Parathyroid adenoma (tissue), 2 donors: ENCODE data around the gene ASS1.

Experiments
- H2AFZ ChIP-seq: fragments of 300-600 bp; sonication (generic); one replicate; pipeline ENCODE4 v1.7.0; 2017; ENCODE audit warnings: antibody characterized with exemption, mild to moderate bottlenecking
- H3K27ac ChIP-seq: fragments of 300-600 bp; sonication (generic); one replicate; pipeline ENCODE4 v1.7.0; 2017
- H3K27me3 ChIP-seq: fragments of 300-600 bp; sonication (generic); one replicate; pipeline ENCODE4 v1.7.0; 2017; ENCODE audit warnings: low read length; ENCODE audit not compliant: control insufficient read depth, insufficient read depth
- H3K36me3 ChIP-seq: fragments of 300-600 bp; sonication (generic); one replicate; pipeline ENCODE4 v1.7.0; 2017; ENCODE audit warnings: low read length; ENCODE audit not compliant: control insufficient read depth, insufficient read depth
- H3K4me1 ChIP-seq: fragments of 300-600 bp; sonication (generic); one replicate; pipeline ENCODE4 v1.7.0; 2017; ENCODE audit warnings: control low read depth
- H3K4me2 ChIP-seq: fragments of 300-600 bp; sonication (generic); one replicate; pipeline ENCODE4 v1.7.0; 2017; ENCODE audit warnings: low read length
- H3K4me3 ChIP-seq: fragments of 300-600 bp; sonication (generic); one replicate; pipeline ENCODE4 v1.7.0; 2017; ENCODE audit warnings: low read depth, low read length
- H3K79me2 ChIP-seq: fragments of 300-600 bp; sonication (generic); one replicate; pipeline ENCODE4 v1.7.0; 2017; ENCODE audit warnings: control low read depth
- H3K9ac ChIP-seq: fragments of 300-600 bp; sonication (generic); one replicate; pipeline ENCODE4 v1.7.0; 2017; ENCODE audit warnings: mild to moderate bottlenecking
- H3K9me3 ChIP-seq: fragments of 300-600 bp; sonication (generic); one replicate; pipeline ENCODE4 v1.7.0; 2017; ENCODE audit warnings: low read length; ENCODE audit not compliant: control insufficient read depth
- CTCF ChIP-seq: fragments of 300-600 bp; sonication (generic); IDR thresholded peaks from one replicate; pipeline ENCODE4 v1.7.0; 2017; ENCODE audit warnings: antibody characterized with exemption, mild to moderate bottlenecking
- donor health status: primary hyperparathyroidism.

ASS1 gene

GRCh38 chr9:130487500-130487899 lies 42.7 kb downstream of the ASS1 start:
- Histone ChIP-seq H3K4me3 (no peak overlapping the region), H3K27ac (no peak overlapping the region), H3K27me3 (no peaks in the 10 kb centered on the region), H2AFZ (no peak overlapping the region), H3K4me1 (no peaks in the 10 kb centered on the region), H3K79me2 (no peaks in the 10 kb centered on the region), H3K4me2 (no peak overlapping the region), H3K9ac (no peak overlapping the region), H3K36me3 (no peaks in the 10 kb centered on the region), H3K9me3 (no peaks in the 10 kb centered on the region)
- TF ChIP-seq CTCF: no peak

GRCh38 chr9:130488621-130489330 lies 44.0 kb downstream of the ASS1 start:
- Histone ChIP-seq H3K27me3 (no peaks in the 10 kb centered on the region), H3K9ac (no peak overlapping the region), H3K4me3 (no peak overlapping the region), H3K27ac (no peak overlapping the region), H3K4me1 (no peaks in the 10 kb centered on the region), H3K36me3 (no peaks in the 10 kb centered on the region), H3K79me2 (no peaks in the 10 kb centered on the region), H3K4me2 (no peak overlapping the region), H2AFZ (no peak overlapping the region), H3K9me3 (no peaks in the 10 kb centered on the region)
- TF ChIP-seq CTCF: no peak

GRCh38 chr9:130490981-130491380 lies 46.2 kb downstream of the ASS1 start:
- no peaks in the 10 kb centered on the region for H3K36me3 ChIP-seq
- no peaks in the 10 kb centered on the region for H3K27me3 ChIP-seq
- no peak overlapping the region for H2AFZ ChIP-seq
- H3K4me1 ChIP-seq: no peaks in the 10 kb centered on the region
- H3K79me2 ChIP-seq: no peaks in the 10 kb centered on the region
- H3K9ac ChIP-seq: no peak overlapping the region
- no peak overlapping the region for H3K4me3 ChIP-seq
- TF ChIP-seq CTCF: no peak
- no peaks in the 10 kb centered on the region for H3K9me3 ChIP-seq
- H3K4me2 ChIP-seq: no peak overlapping the region
- no peak overlapping the region for H3K27ac ChIP-seq

GRCh38 chr9:130491830-130492482 lies 47.2 kb downstream of the ASS1 start:
- Histone ChIP-seq H3K27ac (no peak overlapping the region), H3K4me2 (no peak overlapping the region), H3K36me3 (no peaks in the 10 kb centered on the region), H3K79me2 (no peaks in the 10 kb centered on the region), H3K4me3 (no peak overlapping the region), H3K9me3 (no peaks in the 10 kb centered on the region), H3K27me3 (no peaks in the 10 kb centered on the region), H3K4me1 (no peaks in the 10 kb centered on the region), H3K9ac (no peak overlapping the region), H2AFZ (no peak overlapping the region)
- TF ChIP-seq CTCF: no peak

- H3K4me1 ChIP-seq: no peaks in the 10 kb centered on the region
- H3K4me2 ChIP-seq: no peak overlapping the region
- H3K79me2 ChIP-seq: no peaks in the 10 kb centered on the region
- H3K9me3 ChIP-seq: no peaks in the 10 kb centered on the region
- H3K4me3 ChIP-seq: no peak overlapping the region
- no peak for TF ChIP-seq CTCF
- H2AFZ ChIP-seq: no peak overlapping the region
- no peaks in the 10 kb centered on the region for H3K27me3 ChIP-seq
- H3K36me3 ChIP-seq: no peaks in the 10 kb centered on the region
- no peak overlapping the region for H3K27ac ChIP-seq
- H3K9ac ChIP-seq: no peak overlapping the region
Observed at GRCh38 chr9:130493021-130493420, 48.3 kb downstream of the ASS1 start.
